IMR-90 (cell line): ENCODE results near the gene TMEM33. TPM values are rescaled to one million over a fixed set of nuclear protein-coding genes. Genes with fewer than 3 reads are reported as not detected.

Experiments
- ATAC-seq: fragments of 200-7000 bp; cut with Tn5 transposase; 2 replicates; pipeline ENCODE4 v1.9.1; 2020; ENCODE audit warnings: low read depth, mild to moderate bottlenecking, moderate library complexity
- BruUV-seq: library from RNA; stranded (reverse); fragments of 400-500 nt; replicated peaks from 2 replicates; lab custom pipeline; 2021; lab: Mats Ljungman, UMichigan
- CTCF ChIA-PET: fragments of 300-600 bp; formaldehyde crosslinking; extraction: SDS; loops from one replicate; lab custom pipeline; 2021; ENCODE audit warnings: antibody characterized with exemption; lab: Yijun Ruan, JAX
- POLR2A ChIA-PET: fragments of 300-600 bp; sonication (Branson Sonifier 250); formaldehyde crosslinking; loops from one replicate; lab custom pipeline; 2022; ENCODE audit warnings: antibody characterized with exemption; ENCODE audit not compliant: unreplicated experiment; lab: Charles Lee
- DNase-seq: peaks from one replicate; pipeline ENCODE4 v3.0.0; 2013
- H2AFZ ChIP-seq: replicated peaks from 2 replicates; pipeline ENCODE3; 2013; ENCODE audit warnings: low read length, mild to moderate bottlenecking; ENCODE audit not compliant: poor library complexity
- H2AK5ac ChIP-seq: 2 replicates; pipeline ENCODE4 v1.6.1; 2013; ENCODE audit warnings: low read depth, low read length, inconsistent platforms
- H2AK9ac ChIP-seq: replicated peaks from 2 replicates; pipeline ENCODE3; 2013; ENCODE audit warnings: mild to moderate bottlenecking, low read depth, low read length, moderate library complexity; ENCODE audit not compliant: poor library complexity
- H2BK120ac ChIP-seq: 2 replicates; pipeline ENCODE4 v1.6.1; 2013; ENCODE audit warnings: low read depth, low read length, inconsistent platforms
- H2BK15ac ChIP-seq: 3 replicates; pipeline ENCODE4 v1.6.1; 2013; ENCODE audit warnings: low read depth, low read length, inconsistent platforms
- H2BK20ac ChIP-seq: 2 replicates; pipeline ENCODE4 v1.6.1; 2013; ENCODE audit warnings: low read depth, mild to moderate bottlenecking, inconsistent platforms, low read length, moderate library complexity
- H2BK5ac ChIP-seq: 2 replicates; pipeline ENCODE4 v1.6.1; 2013; ENCODE audit warnings: mild to moderate bottlenecking, low read depth, low read length, inconsistent platforms; ENCODE audit not compliant: poor library complexity, severe bottlenecking
- H3K14ac ChIP-seq: replicated peaks from 2 replicates; pipeline ENCODE4 v1.6.1; 2013; ENCODE audit warnings: low read depth, low read length, inconsistent platforms
- H3K18ac ChIP-seq: 2 replicates; pipeline ENCODE4 v1.6.1; 2013; ENCODE audit warnings: low read depth, low read length, control low read depth
- H3K23ac ChIP-seq: 2 replicates; pipeline ENCODE4 v1.6.1; 2013; ENCODE audit warnings: low read depth, low read length, inconsistent platforms
- H3K27ac ChIP-seq: 2 replicates; pipeline ENCODE4 v1.5.1; 2013; ENCODE audit warnings: mild to moderate bottlenecking, control low read depth, low read length; ENCODE audit not compliant: insufficient read depth
- H3K27me3 ChIP-seq: 2 replicates; pipeline ENCODE4 v1.6.1; 2013; ENCODE audit warnings: low read length; ENCODE audit not compliant: control insufficient read depth, insufficient read depth
- H3K36me3 ChIP-seq: 2 replicates; pipeline ENCODE4 v1.6.1; 2013; ENCODE audit warnings: low read length, mixed read lengths; ENCODE audit not compliant: control insufficient read depth, insufficient read depth
- H3K4ac ChIP-seq: 2 replicates; pipeline ENCODE4 v1.6.1; 2013; ENCODE audit warnings: low read depth, low read length, inconsistent platforms
- H3K4me1 ChIP-seq: 2 replicates; pipeline ENCODE4 v1.6.1; 2013; ENCODE audit warnings: low read length, mixed read lengths; ENCODE audit not compliant: control insufficient read depth, insufficient read depth
- H3K4me2 ChIP-seq: 2 replicates; pipeline ENCODE4 v1.6.1; 2013; ENCODE audit warnings: low read depth, mild to moderate bottlenecking, control low read depth, low read length, moderate library complexity
- H3K4me3 ChIP-seq: 2 replicates; pipeline ENCODE4 v1.5.1; 2013; ENCODE audit warnings: low read depth, mild to moderate bottlenecking, control low read depth, low read length, moderate library complexity; ENCODE audit not compliant: insufficient read depth
- H3K56ac ChIP-seq: 2 replicates; pipeline ENCODE4 v1.6.1; 2013; ENCODE audit warnings: low read length, inconsistent platforms; ENCODE audit not compliant: insufficient read depth; ENCODE audit errors: extremely low read depth
- H3K79me1 ChIP-seq, 2 experiments: 2 replicates each; pipeline ENCODE4 v1.6.1; 2013; ENCODE audit warnings: low read length in 2 of 2, inconsistent platforms in 1 of 2, low read depth in 1 of 2
- H3K9ac ChIP-seq: 2 replicates; pipeline ENCODE4 v1.6.1; 2013; ENCODE audit warnings: low read depth, low read length, control low read depth
- H3K9me1 ChIP-seq: 2 replicates; pipeline ENCODE4 v1.6.1; 2013; ENCODE audit warnings: low read length, inconsistent platforms; ENCODE audit not compliant: insufficient read depth
- H3K9me3 ChIP-seq: 2 replicates; pipeline ENCODE4 v1.6.1; 2013; ENCODE audit warnings: low read length; ENCODE audit not compliant: control insufficient read depth, insufficient read depth
- H4K20me1 ChIP-seq: 2 replicates; pipeline ENCODE4 v1.6.1; 2013; ENCODE audit warnings: low read length, inconsistent platforms; ENCODE audit not compliant: insufficient read depth
- H4K5ac ChIP-seq: 2 replicates; pipeline ENCODE4 v1.6.1; 2013; ENCODE audit warnings: mild to moderate bottlenecking, low read depth, low read length, control low read depth
- H4K8ac ChIP-seq, 2 experiments: 2 replicates each; pipeline ENCODE4 v1.6.1; 2013; ENCODE audit warnings: low read depth in 2 of 2, low read length in 2 of 2, control low read depth in 1 of 2, inconsistent platforms in 1 of 2
- H4K91ac ChIP-seq: 2 replicates; pipeline ENCODE4 v1.6.1; 2013; ENCODE audit warnings: low read depth, low read length, inconsistent platforms; ENCODE audit not compliant: insufficient read depth
- CEBPB ChIP-seq: IDR thresholded peaks from 2 replicates; pipeline ENCODE4 v1.6.1; 2012; ENCODE audit warnings: low read depth, low read length, improper control_type of control experiment
- CHD1 ChIP-seq: IDR thresholded peaks from 2 replicates; pipeline ENCODE4 v1.6.1; 2012; ENCODE audit warnings: low read depth, low read length, improper control_type of control experiment
- MAFK ChIP-seq: IDR thresholded peaks from 2 replicates; pipeline ENCODE4 v1.6.1; 2012; ENCODE audit warnings: low read depth, low read length, improper control_type of control experiment
- NFE2L2 ChIP-seq: fragments of 150-350 bp; IDR thresholded peaks from 2 replicates; pipeline ENCODE4 v1.6.1; 2016; ENCODE audit warnings: low read depth, mild to moderate bottlenecking, low read length
- RAD21 ChIP-seq: IDR thresholded peaks from 2 replicates; pipeline ENCODE4 v1.6.1; 2012; ENCODE audit warnings: low read length, improper control_type of control experiment
- SMC3 ChIP-seq: fragments of 150-350 bp; IDR thresholded peaks from 2 replicates; pipeline ENCODE4 v1.6.1; 2016; ENCODE audit warnings: low read depth, mild to moderate bottlenecking, antibody characterized with exemption, low read length, moderate library complexity
- WGBS, 2 experiments: methylation state at CpG; one replicate each; pipeline versions ENCODE4 v1.1.5 to v1.1.7; 2013; ENCODE audit warnings: missing lambda C conversion rate in 2 of 2; ENCODE audit not compliant: insufficient read length in 1 of 2; ENCODE audit errors: extremely low coverage in 2 of 2; 5-methylcytosine and 5-hydroxymethylcytosine counted together
- dilution Hi-C: fragments of 300-500 bp; cut with HindIII; formaldehyde crosslinking; loops from one replicate; pipeline ENCODE4 v1.14.3; 2018; ENCODE audit warnings: low sequenced_read_pairs; ENCODE audit not compliant: unreplicated experiment
- in situ Hi-C: fragments of 300-500 bp; cut with MboI; formaldehyde crosslinking; loops from 3 replicates; pipeline ENCODE4 v1.14.3; 2019; ENCODE audit warnings: low sequenced_read_pairs, inconsistent platforms, mixed read lengths
- intact Hi-C: fragments of 100-400 bp; cut with micrococcal nuclease; formaldehyde crosslinking; loops from 2 replicates; pipeline ENCODE4 v1.10.0; 2022
- polyA plus RNA-seq, 3 experiments: library from polyadenylated mRNA; depleted of rRNA; stranded (reverse); fragments of >200 nt; gene quantifications; 2 replicates each; pipeline ENCODE4 v1.2.3, GENCODE V29; 2012; ENCODE audit warnings: low replicate concordance in 1 of 3
- total RNA-seq: library from RNA; depleted of rRNA; stranded (reverse); fragments of >200 nt; gene quantifications from 2 replicates; pipeline ENCODE4 v1.2.3, GENCODE V29; 2012
- TF ChIP-seq, protein P1 (sequence below): conservative IDR thresholded peaks from 2 replicates; pipeline ENCODE4 v1.5.1; 2012; ENCODE audit warnings: mild to moderate bottlenecking, low read depth, low read length, improper control_type of control experiment
- TF ChIP-seq, protein P2 (sequence below): fragments of 150-350 bp; IDR thresholded peaks from 2 replicates; pipeline ENCODE4 v1.6.1; 2016; ENCODE audit warnings: low read depth, mild to moderate bottlenecking, low read length, moderate library complexity, borderline replicate concordance

Gene TMEM33
- total and polyA plus RNA-seq, 2 of the 4 experiments (the other 2 are of a cell fraction), result 23.6 to 45.5 TPM

DNA sequence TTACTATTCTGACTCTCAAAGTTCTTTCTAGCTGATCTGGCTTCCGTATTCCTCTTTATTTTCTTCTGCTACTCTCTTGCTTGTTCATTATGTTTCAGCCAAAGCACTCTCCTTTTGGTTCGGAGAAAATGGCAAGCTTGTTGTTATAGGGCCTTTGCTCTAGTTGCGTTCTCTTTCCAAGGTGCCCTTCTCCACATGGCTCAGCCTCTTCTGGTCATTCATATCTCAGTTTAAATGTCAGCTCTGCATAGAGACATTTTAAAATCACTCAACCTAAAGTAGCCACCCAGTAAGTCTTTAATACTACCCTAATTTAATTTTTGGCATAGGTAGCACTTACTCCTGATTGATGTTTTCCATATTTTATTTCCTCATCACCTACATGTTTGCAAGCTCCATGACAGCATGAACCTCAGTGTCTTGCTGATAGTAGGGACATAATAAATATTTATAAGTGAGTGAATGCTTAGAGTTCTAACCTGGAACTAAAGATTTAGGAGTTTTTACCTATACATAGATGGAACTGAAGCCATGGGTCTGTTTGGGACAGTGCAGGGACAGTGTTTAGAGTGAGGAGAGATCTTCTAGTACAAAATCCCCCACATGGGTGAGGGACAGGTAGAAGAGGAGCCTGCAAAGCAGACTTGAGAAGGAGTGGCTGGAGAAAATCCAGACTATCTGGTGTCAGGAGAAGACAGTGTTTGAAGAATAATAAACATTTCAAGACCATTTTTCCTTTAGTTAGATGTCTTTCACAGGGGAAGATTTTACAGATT lies 73.0 kb downstream of the TMEM33 start:
- Histone ChIP-seq H4K20me1 (peaks cover 11% of the 10 kb centered on the region), H3K9me1 (peaks cover 5% of the 10 kb centered on the region; the same call in 1 of the 2 replicates), H4K8ac (no peak overlapping the region), H4K91ac (no peak overlapping the region), H2BK20ac (no peak overlapping the region), H2BK120ac (no peak overlapping the region), H3K14ac (no peak overlapping the region), H3K4me3 (no peak overlapping the region), H2BK15ac (no peak overlapping the region), H3K79me1 (peaks cover 35 to 38% of the 10 kb centered on the region in 2 experiments), H3K4me1 (0 out of 2 replicates have a peak, but pooled peaks cover 2% of the 10 kb centered on the region), H2AK5ac (no peak overlapping the region), H3K9me3 (no peaks in the 10 kb centered on the region), H2AK9ac (no peak overlapping the region), H3K56ac (no peak overlapping the region), H3K27ac (no peak overlapping the region), H3K18ac (no peak overlapping the region), H3K36me3 (peaks cover 12% of the 10 kb centered on the region), H3K23ac (no peak overlapping the region), H2AFZ (no peak overlapping the region), H3K27me3 (no peaks in the 10 kb centered on the region), H2BK5ac (no peak overlapping the region), H3K9ac (no peak overlapping the region), H3K4ac (no peak overlapping the region), H3K4me2 (no peak overlapping the region), H4K5ac (no peak overlapping the region)
- POLR2A ChIA-PET, result no interaction called here
- in situ Hi-C loops, result no loop called here
- no TSS peak for BruUV-seq
- ATAC-seq, result no peak
- no peak for DNase-seq
- TF ChIP-seq SMC3 (no peak), CHD1 (no peak), RAD21 (no peak), CEBPB (no peak), NFE2L2 (no peak), MAFK (no peak)
- TF ChIP-seq, protein P1, sequence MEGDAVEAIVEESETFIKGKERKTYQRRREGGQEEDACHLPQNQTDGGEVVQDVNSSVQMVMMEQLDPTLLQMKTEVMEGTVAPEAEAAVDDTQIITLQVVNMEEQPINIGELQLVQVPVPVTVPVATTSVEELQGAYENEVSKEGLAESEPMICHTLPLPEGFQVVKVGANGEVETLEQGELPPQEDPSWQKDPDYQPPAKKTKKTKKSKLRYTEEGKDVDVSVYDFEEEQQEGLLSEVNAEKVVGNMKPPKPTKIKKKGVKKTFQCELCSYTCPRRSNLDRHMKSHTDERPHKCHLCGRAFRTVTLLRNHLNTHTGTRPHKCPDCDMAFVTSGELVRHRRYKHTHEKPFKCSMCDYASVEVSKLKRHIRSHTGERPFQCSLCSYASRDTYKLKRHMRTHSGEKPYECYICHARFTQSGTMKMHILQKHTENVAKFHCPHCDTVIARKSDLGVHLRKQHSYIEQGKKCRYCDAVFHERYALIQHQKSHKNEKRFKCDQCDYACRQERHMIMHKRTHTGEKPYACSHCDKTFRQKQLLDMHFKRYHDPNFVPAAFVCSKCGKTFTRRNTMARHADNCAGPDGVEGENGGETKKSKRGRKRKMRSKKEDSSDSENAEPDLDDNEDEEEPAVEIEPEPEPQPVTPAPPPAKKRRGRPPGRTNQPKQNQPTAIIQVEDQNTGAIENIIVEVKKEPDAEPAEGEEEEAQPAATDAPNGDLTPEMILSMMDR, result no peak
- TF ChIP-seq, protein P2, sequence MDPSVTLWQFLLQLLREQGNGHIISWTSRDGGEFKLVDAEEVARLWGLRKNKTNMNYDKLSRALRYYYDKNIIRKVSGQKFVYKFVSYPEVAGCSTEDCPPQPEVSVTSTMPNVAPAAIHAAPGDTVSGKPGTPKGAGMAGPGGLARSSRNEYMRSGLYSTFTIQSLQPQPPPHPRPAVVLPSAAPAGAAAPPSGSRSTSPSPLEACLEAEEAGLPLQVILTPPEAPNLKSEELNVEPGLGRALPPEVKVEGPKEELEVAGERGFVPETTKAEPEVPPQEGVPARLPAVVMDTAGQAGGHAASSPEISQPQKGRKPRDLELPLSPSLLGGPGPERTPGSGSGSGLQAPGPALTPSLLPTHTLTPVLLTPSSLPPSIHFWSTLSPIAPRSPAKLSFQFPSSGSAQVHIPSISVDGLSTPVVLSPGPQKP, result no peak
- intact Hi-C loops, result no loop called here
- dilution Hi-C loops, result no loop called here
- CTCF ChIA-PET, result interaction anchor here (0.6 to 0.9 kb wide), 2 partner anchors 11 to 426 kb away, joined by 3 read pairs; no protein-coding TSS in a partner anchor
- 100% methylated on average over 1 of the region's 3 CpGs; no CpG with 5 or more reads in 1 of the 2 experiments for WGBS, 2 experiments
